Embryonic facial prominence (tissue), 1 donor: Measurements from ENCODE around the gene CASP12.

ENCODE experiments used
- DNase-seq: peaks from one replicate; pipeline ENCODE4 v3.0.0-alpha.2; 2016; ENCODE audit errors: extremely low spot score

Gene CASP12

GRCh38 chr11:104891135-104891534, 7.1 kb downstream of the CASP12 start:
- no peak for DNase-seq

GRCh38 chr11:104883342-104883741, 14.9 kb downstream of the CASP12 start:
- no peak for DNase-seq

GRCh38 chr11:104881117-104881794, 17.0 kb downstream of the CASP12 start:
- DNase-seq = no peak

- DNase-seq = no peak
These were observed 18.6 kb downstream of the CASP12 start for GRCh38 chr11:104879514-104880190.

GRCh38 chr11:104876861-104877431, 21.3 kb downstream of the CASP12 start:
- DNase-seq = no peak

- no peak for DNase-seq
These were observed 21.9 kb downstream of the CASP12 start for GRCh38 chr11:104876324-104876723.

GRCh38 chr11:104873252-104873651, 25.0 kb downstream of the CASP12 start:
- no peak for DNase-seq

- no peak for DNase-seq
These were observed 25.9 kb downstream of the CASP12 start for GRCh38 chr11:104872393-104872792.

GRCh38 chr11:104870910-104871309, 27.4 kb downstream of the CASP12 start:
- DNase-seq = no peak

GRCh38 chr11:104866815-104867214, 31.4 kb downstream of the CASP12 start:
- no peak for DNase-seq

- DNase-seq = no peak
These were observed 39.1 kb downstream of the CASP12 start for GRCh38 chr11:104858882-104859775.

- DNase-seq = no peak
These were observed 41.7 kb downstream of the CASP12 start for GRCh38 chr11:104856607-104857006.

GRCh38 chr11:104855965-104856364, 42.3 kb downstream of the CASP12 start:
- DNase-seq = no peak

GRCh38 chr11:104853276-104853675, 45.0 kb downstream of the CASP12 start:
- no peak for DNase-seq

GRCh38 chr11:104852811-104853210, 45.4 kb downstream of the CASP12 start:
- no peak for DNase-seq

GRCh38 chr11:104846216-104846615, 52.0 kb downstream of the CASP12 start:
- DNase-seq = no peak

- no peak for DNase-seq
These were observed 53.8 kb downstream of the CASP12 start for GRCh38 chr11:104844451-104844850.

GRCh38 chr11:104843150-104843836, 55.0 kb downstream of the CASP12 start:
- DNase-seq = no peak

GRCh38 chr11:104841973-104842525, 56.2 kb downstream of the CASP12 start:
- no peak for DNase-seq

- DNase-seq = no peak
These were observed 57.1 kb downstream of the CASP12 start for GRCh38 chr11:104841185-104841584.

GRCh38 chr11:104837969-104838639, 60.2 kb downstream of the CASP12 start:
- no peak for DNase-seq
